M059J (cell line): ENCODE results near the gene SAFB2. TPM values are rescaled to one million over a fixed set of nuclear protein-coding genes. Genes with fewer than 3 reads are reported as not detected.

Source experiments
- DNase-seq: peaks from one replicate; pipeline ENCODE4 v3.0.0-alpha.2; 2012; ENCODE audit warnings: low read depth
- total RNA-seq: library from RNA; depleted of rRNA; stranded (reverse); fragments of >200 nt; shearing (Covaris generic); gene quantifications from 2 replicates; pipeline ENCODE4 v1.2.3, GENCODE V29; 2014

The SAFB2 gene
- total RNA-seq, 1 experiment from 2014 or later, result 21.0 TPM

DNA sequence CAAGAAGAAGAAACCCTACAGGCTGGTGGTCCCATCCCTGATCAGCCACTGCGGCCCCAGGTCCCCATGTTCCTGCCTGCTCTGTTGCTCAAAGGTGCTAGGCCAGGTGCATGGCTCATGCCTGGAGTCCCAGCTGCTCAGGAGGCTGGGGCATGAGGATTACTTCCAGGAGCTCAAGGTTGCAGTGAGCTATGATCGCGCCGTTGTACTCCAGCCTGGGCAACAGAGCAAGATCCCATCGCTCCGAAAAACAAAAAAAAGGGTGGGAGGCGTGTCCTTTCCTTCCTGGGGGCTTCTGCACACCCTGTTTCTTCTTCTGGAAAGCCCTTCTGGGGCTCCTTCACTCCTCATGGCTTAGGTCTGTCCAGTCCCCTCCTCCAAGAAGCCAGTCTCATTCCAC lies 42.9 kb downstream of the SAFB2 start:
- DNase-seq, result no peak

DNA sequence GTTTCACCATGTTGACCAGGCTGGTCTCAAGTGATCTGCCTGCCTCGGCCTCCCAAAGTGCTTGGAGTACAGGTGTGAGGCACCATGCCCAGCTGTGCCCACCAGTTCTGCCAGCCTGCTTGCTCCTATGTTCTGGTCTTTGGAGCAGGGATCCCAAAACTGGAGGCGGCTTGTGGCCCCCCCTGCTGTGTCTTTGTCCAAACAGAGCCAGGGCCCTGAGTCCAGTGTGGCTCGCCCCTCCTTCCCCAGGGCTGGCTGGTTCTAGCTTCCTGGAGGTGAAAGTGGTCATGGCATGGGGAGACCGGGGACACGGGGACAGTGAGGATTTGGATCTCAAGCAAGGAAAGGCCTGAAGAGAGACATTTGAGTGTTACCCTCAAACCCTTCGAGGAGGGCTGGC lies 43.3 kb downstream of the SAFB2 start:
- no peak for DNase-seq

DNA sequence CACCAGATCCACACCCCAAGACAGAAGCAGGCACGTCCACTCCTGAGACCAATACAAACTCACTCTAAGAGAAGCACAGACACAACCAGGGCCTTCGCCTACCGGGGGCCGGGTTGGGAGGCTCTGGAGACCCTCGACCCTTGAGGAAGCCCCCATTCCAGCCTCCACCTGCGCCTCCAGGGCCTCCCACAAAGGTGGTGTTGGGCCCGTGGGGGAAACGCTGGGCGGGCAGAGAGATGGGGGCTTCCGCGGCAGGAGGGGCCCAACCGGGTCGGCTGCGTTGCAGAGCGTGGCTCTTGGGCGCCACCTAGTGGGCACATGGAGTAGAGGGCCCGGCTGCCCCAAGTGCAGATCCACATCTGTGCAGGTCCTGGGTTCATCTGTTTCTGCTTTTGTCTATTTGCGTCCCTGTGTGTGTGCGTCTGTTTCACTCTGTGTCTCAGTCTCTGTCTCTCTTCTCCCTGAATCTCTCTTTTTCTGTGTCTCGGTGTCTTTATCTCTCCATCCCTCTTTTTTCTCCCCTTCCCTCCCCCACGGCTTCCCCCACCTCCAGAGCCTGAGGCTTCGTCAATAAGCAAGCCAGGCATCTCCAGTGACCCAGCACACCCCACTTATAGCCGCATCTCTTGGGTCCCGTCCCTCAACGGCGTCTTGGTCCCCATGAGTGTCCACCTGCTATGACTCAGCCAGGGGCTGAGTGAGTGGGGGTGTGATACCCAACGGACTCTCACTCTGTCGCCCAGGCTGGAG lies 44.3 kb downstream of the SAFB2 start:
- peak; percentile 39 for DNase-seq

DNA sequence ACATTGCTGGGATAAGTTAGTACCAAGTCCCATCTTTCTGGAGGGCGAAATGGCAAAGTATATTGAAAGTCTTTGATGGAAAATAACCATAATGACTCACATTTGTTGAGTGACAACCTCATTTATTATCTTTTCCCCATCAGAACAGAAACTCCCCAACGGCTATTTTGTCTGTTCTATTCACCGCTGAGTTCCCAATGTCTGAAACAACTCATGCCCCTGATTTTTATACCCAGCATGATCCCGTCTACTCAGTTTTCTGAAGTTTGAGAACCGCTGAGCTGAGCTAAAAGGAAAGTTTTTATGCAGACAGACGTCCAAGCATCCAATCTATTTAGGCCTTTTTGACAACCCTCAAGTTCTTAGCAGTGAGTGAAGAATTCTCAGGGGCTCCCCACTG lies 47.0 kb downstream of the SAFB2 start:
- peak; percentile 52 for DNase-seq

DNA sequence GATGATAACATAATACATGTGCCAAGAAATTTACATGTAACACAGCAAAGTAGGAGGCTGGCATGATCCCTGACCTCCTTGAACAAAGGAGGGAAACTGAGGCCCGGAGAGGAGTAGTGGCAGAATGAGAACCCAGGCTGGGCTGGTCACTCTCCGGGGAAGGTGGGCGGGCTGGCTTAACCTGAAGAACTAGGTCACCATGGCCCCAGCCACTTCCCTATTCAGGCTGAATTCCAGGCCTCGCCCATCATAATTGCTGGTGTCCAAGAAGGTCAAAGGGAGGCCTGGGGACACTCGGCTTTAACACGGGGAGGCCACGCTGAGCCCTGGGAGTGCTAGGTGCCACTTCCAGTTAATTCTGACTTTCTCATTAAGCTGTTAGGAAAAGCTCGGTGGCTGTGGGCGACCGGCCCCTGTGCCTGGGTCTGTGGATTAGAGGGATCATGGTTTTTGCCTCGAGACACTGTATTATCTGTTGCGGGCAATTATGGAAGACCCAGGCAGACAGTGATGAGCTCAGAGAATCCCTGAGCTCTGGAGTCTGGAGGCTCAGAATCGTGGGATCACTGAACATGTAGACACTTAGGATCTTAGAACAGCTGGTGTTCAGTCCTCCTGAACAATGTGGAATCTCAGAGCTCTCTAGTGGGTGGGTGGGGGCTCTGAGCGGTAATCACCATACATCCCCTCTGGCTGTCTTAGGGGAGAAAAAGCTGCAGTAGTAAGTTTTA lies 49.9 kb downstream of the SAFB2 start:
- DNase-seq, result no peak

DNA sequence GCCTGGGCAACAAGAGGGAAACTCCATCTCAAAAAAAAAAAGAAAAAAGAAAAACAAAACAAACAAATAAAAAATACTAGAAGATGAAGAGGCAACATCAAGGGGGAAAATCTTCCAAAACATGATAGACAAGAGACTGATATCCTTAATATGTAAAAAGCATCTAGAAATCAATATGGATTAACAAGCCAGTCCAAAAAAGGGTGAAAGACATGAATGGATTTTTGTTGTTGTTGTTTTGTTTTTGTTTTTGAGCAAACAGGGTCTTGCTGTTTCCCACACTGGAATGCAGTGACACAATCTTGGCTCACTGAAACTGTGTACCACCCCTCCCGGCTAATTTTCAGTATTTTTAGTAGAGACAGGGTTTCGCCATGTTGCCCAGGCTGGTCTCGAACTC lies 50.8 kb downstream of the SAFB2 start:
- no peak for DNase-seq

DNA sequence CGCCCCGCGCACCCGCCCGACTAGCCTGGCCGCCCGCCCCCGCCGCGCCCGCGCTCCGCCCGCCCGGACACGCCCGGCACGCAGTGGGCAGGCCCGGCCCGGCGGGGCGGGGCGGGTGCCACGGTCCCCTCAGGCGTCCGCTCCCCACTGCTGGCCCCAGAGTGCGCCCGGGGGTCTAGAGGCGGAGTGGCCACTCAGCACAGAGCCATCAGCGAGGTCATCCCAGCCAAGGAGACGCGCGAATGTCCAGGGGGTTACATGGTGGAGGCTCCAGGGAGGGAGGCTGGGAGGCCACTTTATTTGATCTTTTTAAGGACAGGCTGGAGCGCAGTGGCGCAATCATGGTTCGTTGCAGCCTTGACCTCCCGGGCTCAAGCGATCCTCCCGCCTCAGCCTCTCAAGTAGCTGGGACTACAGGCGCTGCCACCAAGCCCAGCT lies 54.6 kb downstream of the SAFB2 start:
- no peak for DNase-seq

DNA sequence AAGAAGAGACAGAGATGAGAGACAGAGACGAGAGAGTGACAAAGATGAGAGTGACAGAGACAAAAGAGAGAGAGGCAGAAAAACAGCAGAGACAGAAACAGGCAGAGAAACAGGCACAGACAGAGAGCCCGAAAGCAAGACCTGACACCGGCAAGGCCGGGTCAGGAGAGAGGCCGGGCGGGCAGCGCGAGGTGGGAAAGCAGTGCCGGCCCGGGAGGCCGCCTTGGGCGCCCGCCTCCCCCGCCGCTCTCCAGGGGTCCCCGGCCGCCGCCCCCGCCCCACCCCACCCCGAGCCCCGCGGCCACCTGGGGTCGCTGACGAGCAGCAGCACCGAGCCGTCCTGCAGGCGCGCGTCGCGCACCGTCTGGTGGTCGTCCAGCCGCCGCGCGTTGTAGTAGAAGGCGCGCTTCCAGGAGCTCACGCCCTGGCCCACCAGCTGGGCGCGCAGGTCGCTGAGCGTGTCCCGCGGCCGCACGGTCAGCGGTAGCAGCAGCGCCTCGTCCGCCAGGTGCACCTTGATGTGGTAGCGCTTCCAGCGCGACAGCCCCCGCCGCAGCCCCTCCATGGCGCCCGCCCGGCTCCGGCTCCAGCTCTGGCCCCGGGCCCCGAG lies 55.1 kb downstream of the SAFB2 start, which contains the start of gene TINCR:
Gene TINCR, minus strand, starts transcription at position 594 of the 610 bp plus-strand sequence.
- DNase-seq, result no peak

DNA sequence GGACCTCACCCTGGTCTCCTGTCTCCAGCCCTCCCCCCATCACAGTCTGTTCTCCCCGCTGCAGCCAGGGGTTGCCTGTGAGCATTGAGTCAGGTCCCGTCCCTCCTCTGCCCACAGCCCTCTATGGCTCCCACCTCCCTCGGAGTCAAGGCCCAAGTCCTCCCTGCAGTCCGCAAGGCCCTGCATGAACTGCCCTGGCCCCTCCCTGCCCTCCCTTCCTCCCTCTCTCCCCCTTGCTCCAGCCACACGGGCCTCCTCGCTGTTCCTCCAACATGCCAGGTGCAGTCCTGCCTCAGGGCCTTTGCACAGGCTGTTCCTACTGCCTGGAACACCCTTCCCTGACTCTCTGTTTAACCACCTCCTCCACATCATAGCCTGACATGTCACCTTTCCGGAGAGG lies 57.6 kb downstream of the SAFB2 start:
- no peak for DNase-seq

DNA sequence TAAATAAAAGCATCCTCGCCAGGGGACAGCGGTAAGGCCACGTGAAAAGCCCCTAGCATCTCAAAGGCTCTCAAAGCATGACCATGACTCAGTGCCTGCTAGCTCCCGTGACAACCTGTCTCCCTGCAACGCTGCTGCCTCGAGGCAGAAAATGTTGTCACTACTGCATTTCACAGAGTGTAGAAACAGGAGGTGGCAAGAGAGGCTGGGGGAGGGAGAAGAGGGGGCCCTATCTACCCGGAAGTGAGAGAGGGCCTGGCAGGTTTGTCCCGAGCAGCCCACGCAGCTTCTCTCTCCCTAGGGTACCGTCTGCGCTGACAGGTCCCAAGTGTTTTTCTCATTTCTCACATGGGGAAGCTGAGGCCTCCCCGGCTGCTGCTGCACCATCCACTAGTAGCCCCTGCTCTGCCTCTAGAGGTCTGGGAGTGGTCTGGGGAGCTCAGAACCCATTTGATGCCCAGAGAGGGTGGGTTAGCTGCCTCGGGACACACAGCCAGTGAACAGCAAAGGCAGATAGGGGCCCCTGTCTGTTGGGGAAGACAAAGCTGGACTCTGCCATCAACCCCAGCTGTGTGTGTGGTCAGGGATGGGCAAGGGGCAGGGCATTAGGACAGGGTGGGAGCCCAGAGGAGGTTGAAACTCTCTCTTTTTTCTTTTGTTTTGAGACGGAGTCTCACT lies 58.5 kb downstream of the SAFB2 start:
- peak; percentile 91 for DNase-seq

DNA sequence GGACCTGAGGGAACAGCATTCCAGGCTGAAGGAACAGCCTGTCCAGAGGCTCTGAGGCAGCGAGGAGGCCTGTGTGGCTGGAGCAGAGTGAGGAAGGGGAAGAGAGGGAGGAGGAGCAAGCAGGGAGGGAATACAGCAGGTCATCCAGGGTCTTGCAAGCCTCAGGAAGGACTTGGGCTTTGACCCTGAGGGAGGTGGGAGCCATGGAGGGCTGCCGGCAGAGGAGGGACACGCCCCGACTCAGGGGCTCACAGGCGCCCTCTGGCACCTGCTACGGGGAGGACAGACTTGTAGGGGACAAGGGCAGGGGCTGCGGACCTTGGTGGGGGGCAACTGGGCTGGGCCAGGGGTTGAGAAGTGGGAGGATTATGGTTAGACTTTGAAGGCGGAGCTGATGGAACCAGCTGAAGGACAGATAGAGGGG lies 59.6 kb downstream of the SAFB2 start:
- DNase-seq, result no peak

DNA sequence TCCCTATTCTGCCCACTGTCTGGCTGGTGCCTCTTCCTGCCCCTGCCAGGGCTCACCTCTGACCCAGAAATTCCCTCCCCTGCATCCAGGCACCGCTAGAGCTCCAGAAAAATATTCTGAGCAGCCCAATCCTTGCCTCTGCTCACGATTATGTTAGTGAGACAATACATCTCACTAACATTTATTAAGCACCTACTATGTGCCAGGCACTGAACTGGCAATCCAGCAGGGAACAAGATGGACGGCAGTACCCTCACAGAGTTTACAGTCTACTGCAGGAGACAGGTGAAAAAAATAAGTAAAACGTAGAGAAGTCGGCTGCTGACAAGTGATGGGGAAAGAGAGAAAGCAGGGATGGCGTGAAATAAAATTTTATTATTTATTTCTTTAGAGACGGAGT lies 60.3 kb downstream of the SAFB2 start:
- DNase-seq, result no peak

DNA sequence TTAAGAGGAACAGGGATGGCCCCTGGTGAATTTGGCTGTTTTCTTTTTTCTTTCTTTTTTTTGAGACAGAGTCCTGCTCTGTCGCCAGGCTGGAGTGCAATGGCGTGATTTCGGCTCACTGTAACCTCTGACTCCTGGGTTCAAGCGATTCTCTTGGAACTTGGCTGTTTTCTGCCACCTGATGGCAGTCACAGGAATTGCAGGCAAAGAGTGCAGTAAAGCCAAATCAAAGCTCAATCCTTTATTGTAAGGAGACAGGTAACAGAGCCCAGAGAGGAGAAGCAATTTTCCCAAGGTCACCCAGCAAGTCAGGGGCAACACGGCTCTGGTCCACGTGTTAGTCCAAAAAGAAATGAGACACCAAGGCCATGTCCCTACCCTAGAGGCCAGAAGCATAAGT lies 61.0 kb downstream of the SAFB2 start:
- no peak for DNase-seq

DNA sequence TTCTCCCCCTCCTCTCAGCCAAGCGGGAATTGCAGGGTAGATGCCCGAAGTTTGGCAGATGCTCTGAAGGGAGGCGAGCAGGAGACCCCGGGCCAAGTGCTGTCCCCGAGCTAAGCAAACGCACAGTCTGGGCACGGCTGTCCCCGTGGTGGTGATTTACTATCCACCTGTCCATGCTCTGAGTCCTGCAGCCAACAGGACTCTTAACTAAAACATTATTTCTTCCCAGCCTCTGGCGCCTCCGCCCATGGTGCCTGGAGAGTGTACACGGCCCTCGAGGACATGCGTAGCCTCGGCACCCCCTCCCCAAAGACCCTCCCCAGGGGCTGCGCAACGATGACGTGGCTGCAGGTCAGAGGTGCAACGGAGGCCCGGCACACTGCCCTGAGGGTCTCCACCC lies 62.4 kb downstream of the SAFB2 start:
- DNase-seq, result no peak

DNA sequence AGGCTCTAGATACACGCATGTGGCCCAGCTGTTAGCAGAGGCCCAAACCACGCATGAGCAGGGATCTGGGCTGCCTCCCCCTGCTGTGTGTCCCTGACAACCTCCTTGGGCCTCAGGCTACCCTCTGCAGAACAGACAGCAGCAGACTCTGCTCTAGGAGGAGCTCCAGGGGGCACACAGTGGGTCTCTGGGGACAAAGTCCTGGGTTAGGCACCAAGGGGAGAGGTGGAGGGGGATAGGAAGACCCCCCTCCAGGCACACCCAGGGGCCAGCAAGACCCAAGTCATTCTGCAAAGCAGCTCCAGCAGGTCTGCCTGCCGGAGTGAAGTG lies 62.8 kb downstream of the SAFB2 start:
- no peak for DNase-seq

DNA sequence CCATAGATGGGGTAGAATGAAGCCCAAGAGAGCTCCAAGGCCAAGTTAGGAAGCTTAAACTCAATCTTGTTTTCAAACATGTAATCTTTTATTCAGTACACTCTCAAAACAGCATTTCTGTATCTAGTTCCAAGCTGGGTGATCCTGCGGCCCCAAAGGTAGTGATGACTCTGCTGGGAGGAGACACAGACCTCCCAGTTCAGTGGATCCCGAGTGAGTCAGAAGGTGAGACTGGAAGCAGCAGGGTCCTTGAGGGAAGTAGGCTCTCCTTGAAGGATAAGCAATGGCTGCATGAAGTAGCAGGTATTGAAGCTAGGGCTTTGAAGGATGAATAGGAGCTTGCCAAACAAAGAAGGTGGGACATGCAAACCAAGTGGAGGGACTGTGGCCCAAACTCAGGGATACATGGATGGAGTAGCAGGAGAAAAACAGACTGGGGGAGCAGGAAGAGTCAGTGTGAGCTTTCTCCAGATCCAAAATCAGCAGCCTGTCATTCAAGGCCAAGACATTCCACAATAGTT lies 64.4 kb downstream of the SAFB2 start:
- DNase-seq, result peak; percentile 31

DNA sequence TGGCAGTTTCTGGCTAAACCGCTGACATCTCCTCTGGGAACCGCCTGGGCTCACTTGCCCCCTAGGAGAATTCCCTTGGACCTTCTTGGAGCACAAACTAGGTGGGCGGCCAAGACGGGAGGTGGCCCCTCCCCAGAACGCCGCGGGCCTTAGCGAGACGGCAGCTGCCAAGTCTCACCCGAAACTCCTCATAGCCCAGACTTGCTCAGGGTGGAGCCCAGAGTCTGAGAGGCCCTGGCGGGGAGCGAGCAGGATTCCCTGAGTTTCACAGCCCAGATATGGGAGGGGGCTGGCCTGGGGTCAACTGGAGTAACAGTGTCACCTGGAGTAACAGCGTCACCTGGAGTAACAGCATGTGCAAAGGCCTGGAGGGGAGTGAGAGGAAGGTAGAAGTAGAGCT lies 64.9 kb downstream of the SAFB2 start:
- no peak for DNase-seq

DNA sequence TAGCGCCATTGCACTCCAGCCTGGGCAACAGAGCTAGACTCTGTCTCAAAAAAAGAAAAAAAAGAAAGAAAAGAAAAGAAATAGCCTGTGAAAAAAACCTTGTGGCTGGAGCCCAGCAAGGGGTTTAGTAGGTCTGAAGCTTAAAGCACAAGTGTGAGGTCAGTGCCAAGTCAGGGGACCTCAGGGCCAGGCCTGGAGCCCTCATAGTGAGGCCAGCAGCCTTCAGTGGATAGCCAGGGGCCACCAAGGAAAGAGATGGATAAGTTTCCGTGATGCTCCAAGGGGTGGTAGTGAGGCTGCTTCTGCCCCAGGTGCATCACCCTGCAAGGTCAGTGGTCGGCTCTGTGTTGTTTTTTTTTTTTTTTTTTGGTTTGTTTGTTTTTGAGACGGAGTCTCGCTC lies 67.7 kb downstream of the SAFB2 start:
- no peak for DNase-seq

DNA sequence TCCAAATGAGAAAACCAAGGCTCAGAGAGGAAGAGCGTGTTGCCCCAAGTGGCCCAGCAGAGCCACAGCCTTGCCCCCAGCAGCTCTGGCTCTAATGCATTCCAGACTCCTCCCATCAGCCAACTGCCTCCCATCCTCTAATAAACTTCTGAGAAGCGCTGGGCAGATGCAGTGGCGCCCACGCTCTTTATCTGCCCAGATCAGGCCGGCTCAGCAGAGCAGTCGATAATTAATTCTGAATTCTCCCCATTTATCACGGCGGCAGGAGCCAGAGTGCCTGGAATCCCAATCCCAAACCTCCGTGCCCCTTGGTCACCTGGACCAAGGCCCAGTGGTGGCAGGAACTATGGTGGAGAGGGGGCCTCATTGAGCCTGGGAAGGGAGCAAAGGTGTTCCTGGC lies 68.7 kb downstream of the SAFB2 start:
- DNase-seq, result no peak

DNA sequence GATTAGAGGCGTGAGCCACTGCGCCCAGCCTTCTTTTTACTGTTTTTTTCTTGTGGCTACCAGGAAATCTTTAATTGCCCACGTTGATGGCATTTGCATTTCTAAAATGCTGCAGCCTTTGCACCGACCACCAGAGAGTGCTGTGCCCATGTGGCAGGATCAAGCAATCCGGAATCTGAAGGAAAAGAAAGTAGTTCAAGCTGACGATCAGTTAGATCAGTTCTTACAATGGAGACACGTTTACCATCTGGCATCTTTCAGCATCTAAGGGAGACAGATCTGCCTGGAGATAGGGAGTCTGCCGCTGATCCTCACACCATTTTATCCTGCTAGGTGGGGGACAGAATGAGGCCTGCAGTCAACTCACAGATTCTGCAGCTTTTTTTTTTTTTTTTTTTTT lies 74.7 kb downstream of the SAFB2 start:
- DNase-seq, result peak; percentile 53

DNA sequence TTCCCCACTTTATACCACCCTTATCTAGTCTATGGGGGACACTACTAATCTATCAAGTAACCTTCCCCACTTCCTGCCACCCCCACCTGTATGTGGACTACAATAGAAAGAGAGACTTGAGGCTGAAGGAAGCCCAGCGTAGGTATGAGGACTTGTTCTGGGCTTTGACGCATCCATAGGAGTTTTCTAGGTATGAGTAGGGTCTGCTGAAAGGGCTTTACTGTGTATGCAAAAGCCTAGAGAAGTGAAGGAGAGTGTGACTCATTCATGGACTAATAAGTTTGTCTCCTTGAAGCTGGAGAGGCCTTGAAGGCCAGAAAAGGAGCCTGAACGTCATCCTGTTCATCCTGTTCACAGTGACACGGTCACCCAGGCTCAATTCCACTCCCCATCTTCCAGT lies 76.6 kb downstream of the SAFB2 start:
- DNase-seq, result no peak

DNA sequence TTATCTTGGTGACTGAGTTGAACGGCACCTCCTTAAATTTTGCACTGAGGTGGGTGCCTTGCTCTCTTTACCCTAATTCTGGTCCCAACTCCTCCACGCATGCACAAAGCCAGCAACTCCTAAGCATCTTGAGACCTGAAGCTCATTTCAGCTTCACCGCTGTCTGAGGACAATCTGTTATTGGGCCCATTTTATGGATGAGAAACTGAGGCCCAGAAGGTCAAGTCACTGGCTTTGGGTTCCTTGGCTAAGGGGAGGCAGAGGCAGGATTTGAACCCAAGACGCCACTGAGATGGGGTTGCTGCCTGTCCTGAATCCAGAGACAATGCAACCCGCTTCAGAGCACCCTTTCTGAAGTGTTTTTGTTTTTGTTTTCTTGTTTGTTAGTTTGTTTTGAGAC lies 77.5 kb downstream of the SAFB2 start:
- DNase-seq, result no peak
